Measurements from ENCODE around the gene CYP26C1. TPM values are rescaled to one million over a fixed set of nuclear protein-coding genes. Genes with fewer than 3 reads are reported as not detected.

The CYP26C1 gene
- total and polyA plus RNA-seq, 2 of the 13 experiments (the other 11 are each of a cell fraction or from before 2014, with no cell fraction given), result 0.02 TPM; not detected in 1

GRCh38 chr10:93090619-93091018, 30.0 kb downstream of the CYP26C1 start:
- H3K36me3 ChIP-seq (replicated peaks in 1 of 2; ENCODE audit: control insufficient read depth in 1 of 2, insufficient read depth in 2 of 2, low read length in 2 of 2), result no peaks in the 10 kb centered on the region
- no peak for TF ChIP-seq ATF7 (IDR thresholded peaks at IDR 0.05)
- TF ChIP-seq ATF7 (CRISPR knock-in tag; IDR thresholded peaks at IDR 0.05), result no peak
- TF ChIP-seq SRY (CRISPR knock-in tag; IDR thresholded peaks at IDR 0.05), result no peak
- TF ChIP-seq ZNF501 (CRISPR knock-in tag; IDR thresholded peaks at IDR 0.05), result no peak
- no peak for TF ChIP-seq FOXJ3 (CRISPR knock-in tag; IDR thresholded peaks at IDR 0.05; ENCODE audit: borderline replicate concordance)
- no peak for TF ChIP-seq ZNF230 (CRISPR knock-in tag; IDR thresholded peaks at IDR 0.05)
- no peak for TF ChIP-seq EHMT2 (IDR thresholded peaks at IDR 0.05; ENCODE audit: borderline replicate concordance, low read depth, low read length)
- TF ChIP-seq ZNF720 (CRISPR knock-in tag; IDR thresholded peaks at IDR 0.05), result no peak
- TF ChIP-seq HDAC2 (CRISPR knock-in tag; IDR thresholded peaks at IDR 0.05), result no peak
- TF ChIP-seq, protein P1, sequence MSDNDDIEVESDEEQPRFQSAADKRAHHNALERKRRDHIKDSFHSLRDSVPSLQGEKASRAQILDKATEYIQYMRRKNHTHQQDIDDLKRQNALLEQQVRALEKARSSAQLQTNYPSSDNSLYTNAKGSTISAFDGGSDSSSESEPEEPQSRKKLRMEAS (IDR thresholded peaks at IDR 0.05), result no peak
- TF ChIP-seq GMEB2 (CRISPR knock-in tag; IDR thresholded peaks at IDR 0.05; ENCODE audit: low read depth), result no peak
- TF ChIP-seq ZNF205 (CRISPR knock-in tag; IDR thresholded peaks at IDR 0.05), result no peak
- no peak for TF ChIP-seq ZNF563 (CRISPR knock-in tag; IDR thresholded peaks at IDR 0.05)
- no peak for TF ChIP-seq ZNF605 (CRISPR knock-in tag; IDR thresholded peaks at IDR 0.05)
- no peak for TF ChIP-seq KMT2A (CRISPR knock-in tag; IDR thresholded peaks at IDR 0.05)
- TF ChIP-seq SYNCRIP (IDR thresholded peaks at IDR 0.05; ENCODE audit: insufficient read depth, low read depth, low read length), result no peak
- TF ChIP-seq HIVEP1 (CRISPR knock-in tag; IDR thresholded peaks at IDR 0.05), result no peak
- no peak for TF ChIP-seq RAD21 (CRISPR knock-in tag; IDR thresholded peaks at IDR 0.05)
- no peak overlapping the region for H3K4me3 ChIP-seq (replicated peaks in 1 of 3; ENCODE audit: insufficient read depth in 1 of 3, low read depth in 2 of 3, low read length in 3 of 3)
- ChIA-PET CTCF (ENCODE audit: low intra/inter-chr PET ratio, low total read pairs) (no interaction called here), POLR2A (no interaction called here)
- intact Hi-C loops (cut with micrococcal nuclease; ENCODE audit: unreplicated experiment), result no loop called here
- no peaks in the 10 kb centered on the region for H3K79me2 ChIP-seq (ENCODE audit: insufficient read depth, low read length)
- in situ Hi-C loops (cut with HindIII; ENCODE audit: extremely low pct_ligation_motif_present, low pct_unique_long_range_greater_than_20kb), result no loop called here
- no peak overlapping the region for H2AFZ ChIP-seq (ENCODE audit: low read length)
- FAIRE-seq (no peak), DNase-seq (ENCODE audit: low spot score) (no peak), ATAC-seq (no peak)
- no peaks in the 10 kb centered on the region for H4K20me1 ChIP-seq (ENCODE audit: insufficient read depth, low read length)
- no peak overlapping the region for H3K4me2 ChIP-seq (ENCODE audit: low read depth, low read length)
- no TSS peak for BruUV-seq (replicated peaks)
- H3K4me1 ChIP-seq (ENCODE audit: insufficient read depth, low read length), result no peaks in the 10 kb centered on the region
- no peaks in the 10 kb centered on the region for H3K27me3 ChIP-seq (ENCODE audit: control insufficient read depth in 1 of 2, insufficient read depth in 2 of 2, low read length in 2 of 2)
- H3K9ac ChIP-seq (ENCODE audit: insufficient read depth, low read depth, low read length), result no peak overlapping the region
- H3K9me3 ChIP-seq (ENCODE audit: low read length), result no peaks in the 10 kb centered on the region
- WGBS (ENCODE audit: low lambda C conversion rate), result 75% methylated on average over 2 of the region's 2 CpGs
- no peak overlapping the region for H3K27ac ChIP-seq (ENCODE audit: extremely low read length, insufficient read depth, low read length)
